DND-41 (cell line): Measurements from ENCODE around the gene SPTLC2.

Experiments
- ATAC-seq: fragments of 200-7000 bp; cut with Tn5 transposase; 3 replicates; pipeline ENCODE4 v1.9.1; 2021; ENCODE audit warnings: low read depth; ENCODE audit not compliant: insufficient read depth
- DNase-seq: peaks from one replicate; pipeline ENCODE4 v3.0.0-alpha.2; 2020
- H2AFZ ChIP-seq: 2 replicates; pipeline ENCODE4 v1.6.0; 2012; ENCODE audit warnings: low read depth, low read length
- H3K27ac ChIP-seq: 2 replicates; pipeline ENCODE4 v1.5.1; 2012; ENCODE audit warnings: low read length, inconsistent platforms
- H3K27me3 ChIP-seq: fragments of 200-600 bp; sonication (generic); 2 replicates; pipeline ENCODE4 v1.6.0; 2012; ENCODE audit warnings: low read length, mild to moderate bottlenecking, inconsistent platforms; ENCODE audit not compliant: insufficient read depth, poor library complexity
- H3K36me3 ChIP-seq: 2 replicates; pipeline ENCODE4 v1.5.1; 2012; ENCODE audit warnings: low read length, inconsistent platforms; ENCODE audit not compliant: insufficient read depth
- H3K4me1 ChIP-seq: 2 replicates; pipeline ENCODE4 v1.5.1; 2012; ENCODE audit warnings: mild to moderate bottlenecking, low read length; ENCODE audit not compliant: insufficient read depth
- H3K4me2 ChIP-seq: 2 replicates; pipeline ENCODE4 v1.6.0; 2012; ENCODE audit warnings: mild to moderate bottlenecking, moderate library complexity, low read length, inconsistent platforms; ENCODE audit not compliant: insufficient read depth
- H3K4me3 ChIP-seq, 2 experiments: fragments of 200-600 bp in 1 of 2; shearing (Covaris generic) in 1 of 2; 2 replicates each; pipeline ENCODE4 v1.5.1; 2012 to 2016; ENCODE audit warnings: inconsistent platforms in 2 of 2, low read length in 2 of 2, mild to moderate bottlenecking in 2 of 2, low read depth in 1 of 2, moderate library complexity in 1 of 2
- H3K79me2 ChIP-seq: 2 replicates; pipeline ENCODE4 v1.6.0; 2012; ENCODE audit warnings: low read length, inconsistent platforms; ENCODE audit not compliant: insufficient read depth
- H3K9ac ChIP-seq: 2 replicates; pipeline ENCODE4 v1.6.0; 2012; ENCODE audit warnings: low read depth, mild to moderate bottlenecking, inconsistent platforms, low read length, moderate library complexity
- H3K9me3 ChIP-seq: 2 replicates; pipeline ENCODE4 v1.5.1; 2012; ENCODE audit warnings: low read length, moderate library complexity, mild to moderate bottlenecking, inconsistent platforms; ENCODE audit not compliant: insufficient read depth, severe bottlenecking
- H4K20me1 ChIP-seq: 2 replicates; pipeline ENCODE4 v1.6.0; 2012; ENCODE audit warnings: low read length; ENCODE audit not compliant: insufficient read depth
- CTCF ChIP-seq: IDR thresholded peaks from 2 replicates; pipeline ENCODE4 v1.5.1; 2012; ENCODE audit warnings: borderline replicate concordance, low read length, moderate library complexity, mild to moderate bottlenecking; ENCODE audit not compliant: poor library complexity, severe bottlenecking; ENCODE audit errors: extremely low read depth
- EZH2 ChIP-seq: IDR thresholded peaks from 3 replicates; pipeline ENCODE4 v1.6.1; 2012; ENCODE audit warnings: borderline replicate concordance, low read depth, mild to moderate bottlenecking, moderate library complexity, low read length, inconsistent platforms; ENCODE audit not compliant: severe bottlenecking

The SPTLC2 gene

GRCh38 chr14:77554816-77555599 lies 61.4 kb downstream of the SPTLC2 start:
- H3K79me2 ChIP-seq: no peaks in the 10 kb centered on the region
- H4K20me1 ChIP-seq: no peaks in the 10 kb centered on the region
- no peak overlapping the region for H3K27ac ChIP-seq
- no peak overlapping the region for H3K9ac ChIP-seq
- TF ChIP-seq EZH2 (no peak), CTCF (no peak)
- no peaks in the 10 kb centered on the region for H3K9me3 ChIP-seq
- no peak for DNase-seq
- no peak overlapping the region for H2AFZ ChIP-seq
- ATAC-seq: no peak
- no peaks in the 10 kb centered on the region for H3K27me3 ChIP-seq
- H3K4me2 ChIP-seq: no peak overlapping the region
- H3K36me3 ChIP-seq: peaks cover 56% of the 10 kb centered on the region
- no peaks in the 10 kb centered on the region for H3K4me1 ChIP-seq
- H3K4me3 ChIP-seq: no peak overlapping the region

- Histone ChIP-seq H3K79me2 (no peaks in the 10 kb centered on the region), H3K27ac (no peak overlapping the region), H2AFZ (no peak overlapping the region), H3K4me3 (no peak overlapping the region), H4K20me1 (no peaks in the 10 kb centered on the region), H3K36me3 (peaks cover 60% of the 10 kb centered on the region), H3K4me2 (no peak overlapping the region), H3K9ac (no peak overlapping the region), H3K9me3 (no peaks in the 10 kb centered on the region), H3K27me3 (no peaks in the 10 kb centered on the region), H3K4me1 (no peaks in the 10 kb centered on the region)
- ATAC-seq (no peak), DNase-seq (no peak)
- TF ChIP-seq EZH2 (no peak), CTCF (no peak)
Observed at GRCh38 chr14:77554207-77554606, 62.2 kb downstream of the SPTLC2 start.

GRCh38 chr14:77549451-77549850 lies 67.0 kb downstream of the SPTLC2 start:
- no peaks in the 10 kb centered on the region for H3K9me3 ChIP-seq
- TF ChIP-seq EZH2 (no peak), CTCF (no peak)
- no peak overlapping the region for H3K4me3 ChIP-seq
- no peak overlapping the region for H3K4me2 ChIP-seq
- H3K27me3 ChIP-seq: no peaks in the 10 kb centered on the region
- ATAC-seq: no peak
- H2AFZ ChIP-seq: no peak overlapping the region
- DNase-seq: no peak
- H3K4me1 ChIP-seq: no peaks in the 10 kb centered on the region
- H4K20me1 ChIP-seq: no peaks in the 10 kb centered on the region
- no peak overlapping the region for H3K9ac ChIP-seq
- H3K79me2 ChIP-seq: no peaks in the 10 kb centered on the region
- H3K36me3 ChIP-seq: peaks cover 44% of the 10 kb centered on the region
- H3K27ac ChIP-seq: no peak overlapping the region
